Fibroblast of lung (primary cell): ENCODE measurements around the gene CD276.

Experiments
- CTCF ChIP-seq, 2 donors: IDR thresholded peaks in 1 of 2; conservative IDR thresholded peaks in 1 of 2; 1 replicate in 1 of 2; 2 replicates in 1 of 2; pipeline ENCODE4 v1.5.1; 2011 to 2012; ENCODE audit warnings: low read length in 2 of 2, control low read depth in 1 of 2, inconsistent platforms in 1 of 2, low read depth in 1 of 2, mild to moderate bottlenecking in 1 of 2
- EZH2 ChIP-seq: IDR thresholded peaks from 2 replicates; pipeline ENCODE4 v1.5.1; 2012; ENCODE audit warnings: low read length, control low read depth, mild to moderate bottlenecking; ENCODE audit errors: missing control alignments

GRCh38 chr15:73678498-73678897 lies 5.7 kb upstream of the CD276 start:
- no peak for TF ChIP-seq CTCF (conservative IDR thresholded peaks at IDR 0.05 in 1 of 2, IDR thresholded peaks at IDR 0.05 in 1 of 2; ENCODE audit: low read depth in 1 of 2, low read length in 2 of 2)
- TF ChIP-seq EZH2 = no peak
